Ecto neural progenitor cell (in vitro differentiated cells): ENCODE data around the gene CSNK1A1L.

ENCODE experiments used
- DNase-seq: peaks from one replicate; pipeline ENCODE4 v3.0.0-alpha.2; 2018; ENCODE audit warnings: low spot score

CSNK1A1L gene

DNA sequence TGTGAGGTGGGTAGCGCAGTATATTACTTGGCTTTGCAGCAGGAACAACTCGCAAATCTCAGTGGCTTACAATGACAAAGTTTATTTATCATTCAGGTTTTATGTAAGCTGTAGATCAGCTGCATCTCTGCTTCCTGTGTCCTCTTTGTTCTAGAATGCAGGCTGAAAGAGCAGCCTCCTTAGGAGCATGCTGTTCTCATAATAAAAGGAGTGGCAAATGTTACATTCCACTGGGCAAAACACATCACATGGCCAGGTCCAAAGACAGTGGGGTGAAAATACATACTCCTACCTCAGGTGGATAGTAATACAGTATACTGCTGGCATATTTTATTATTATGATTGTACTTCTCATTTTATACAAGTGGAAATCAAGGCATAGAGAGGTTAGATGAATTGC, 1.2 kb upstream of the CSNK1A1L start:
- DNase-seq: no peak

DNA sequence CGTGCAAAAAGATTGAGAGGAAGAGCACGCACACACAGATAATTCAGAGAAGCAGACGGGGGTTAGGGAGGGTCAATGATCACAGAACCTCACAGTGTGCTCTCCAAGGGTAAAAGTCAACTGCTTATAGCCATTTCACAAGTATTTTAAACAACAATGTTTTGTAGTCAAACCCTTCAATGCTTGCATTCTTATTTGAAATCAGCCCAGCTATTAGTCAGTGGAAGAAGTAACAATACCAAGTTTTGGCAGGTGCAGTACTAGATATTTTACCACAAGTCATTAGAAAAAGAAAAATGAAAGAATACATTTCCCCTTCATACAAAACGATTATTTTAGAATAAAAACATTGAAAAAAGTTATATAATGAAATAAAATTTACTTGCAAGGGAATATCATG, 2.6 kb downstream of the CSNK1A1L start:
- DNase-seq: no peak

DNA sequence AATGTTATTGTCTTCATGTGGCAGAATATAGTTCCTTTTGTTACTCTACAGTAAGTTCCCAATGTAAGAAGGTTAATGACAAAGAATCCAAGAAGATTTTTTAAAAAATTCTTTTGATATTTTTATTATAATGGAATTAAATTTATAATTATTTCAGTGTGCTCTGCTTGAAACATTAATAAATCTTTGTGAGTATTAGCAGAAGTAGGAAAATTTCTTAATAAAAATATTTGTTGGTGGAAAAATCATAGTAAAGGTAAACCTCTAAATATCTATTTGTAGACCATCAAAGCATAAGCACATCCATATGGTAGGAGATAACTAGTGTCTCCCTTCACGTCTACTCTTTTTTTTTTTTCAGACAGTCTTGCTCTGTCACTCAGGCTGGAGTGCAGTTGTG, 4.3 kb downstream of the CSNK1A1L start:
- no peak for DNase-seq

DNA sequence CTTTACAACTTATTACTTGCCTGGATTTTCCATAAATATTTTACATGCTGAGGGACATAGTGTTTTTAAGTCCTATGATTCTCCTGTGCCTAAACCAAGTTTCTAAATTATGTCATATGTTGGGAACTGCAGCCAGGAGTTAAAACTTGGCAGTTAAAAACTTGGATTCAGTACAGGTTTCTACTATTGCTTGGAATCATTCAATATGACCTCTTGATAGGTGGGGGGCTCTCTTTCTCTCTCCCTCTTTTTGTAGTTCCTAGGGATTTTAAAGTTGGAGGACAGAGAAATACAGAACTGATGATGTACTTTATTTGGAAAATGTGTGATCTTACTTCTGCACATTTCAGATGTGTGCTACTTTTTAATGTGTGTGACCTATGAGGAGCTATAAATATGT, 4.7 kb downstream of the CSNK1A1L start:
- no peak for DNase-seq

DNA sequence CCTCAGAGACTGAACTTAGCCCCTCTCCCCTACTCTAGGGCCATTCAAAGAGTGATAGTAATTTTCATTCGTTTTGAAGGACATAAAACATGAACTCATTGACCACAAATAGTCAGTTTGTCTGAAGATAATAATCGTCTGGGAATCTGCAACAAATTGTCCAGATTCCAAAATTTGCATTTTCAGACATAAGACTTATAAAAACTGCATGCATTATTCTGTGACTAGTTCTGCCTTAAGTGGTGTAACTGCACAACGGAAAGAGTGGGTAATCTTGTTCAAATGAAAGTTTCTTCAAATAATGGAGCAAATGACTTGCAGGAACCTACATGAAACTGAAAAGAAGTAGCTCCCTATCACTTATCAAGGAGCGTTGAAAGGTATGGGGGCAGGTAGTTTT, 8.4 kb downstream of the CSNK1A1L start:
- no peak for DNase-seq

DNA sequence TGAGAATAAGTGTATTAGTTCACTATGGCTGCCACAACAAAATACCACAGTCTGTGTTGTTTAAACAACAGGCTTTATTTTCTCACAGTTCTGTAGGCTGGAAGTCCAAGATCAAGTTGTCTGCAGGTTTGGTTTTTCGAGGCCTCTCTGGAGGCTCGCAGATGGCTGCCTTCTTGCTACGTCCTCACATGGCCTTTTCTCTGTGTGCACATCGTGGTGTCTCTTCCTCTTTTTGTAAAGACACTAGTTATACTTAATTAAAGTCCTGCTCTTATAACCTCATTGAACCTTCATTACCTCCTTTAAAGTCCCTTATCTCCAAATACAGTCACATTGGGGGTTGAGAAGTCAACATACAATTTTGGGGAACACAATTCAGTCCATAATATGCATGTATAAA, 10.6 kb downstream of the CSNK1A1L start:
- no peak for DNase-seq

DNA sequence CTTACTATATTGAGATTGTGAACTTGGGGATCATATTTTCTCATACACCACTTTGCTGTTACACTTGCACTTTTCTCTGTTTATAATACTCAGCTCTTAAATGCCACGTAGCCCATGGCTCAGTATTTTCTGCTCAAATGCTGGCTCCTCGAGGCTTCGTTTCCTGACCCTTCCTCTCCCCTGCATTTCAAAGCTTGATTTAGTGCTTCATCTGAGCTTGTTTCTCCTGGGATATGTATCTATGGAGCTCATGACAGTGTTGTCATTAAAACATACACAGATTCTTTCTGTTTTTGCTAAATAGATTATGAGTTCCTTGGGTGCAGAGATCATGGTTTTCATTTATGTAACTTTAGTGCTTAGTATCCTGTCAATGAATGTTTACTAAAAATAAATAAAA, 11.4 kb downstream of the CSNK1A1L start:
- DNase-seq: no peak

DNA sequence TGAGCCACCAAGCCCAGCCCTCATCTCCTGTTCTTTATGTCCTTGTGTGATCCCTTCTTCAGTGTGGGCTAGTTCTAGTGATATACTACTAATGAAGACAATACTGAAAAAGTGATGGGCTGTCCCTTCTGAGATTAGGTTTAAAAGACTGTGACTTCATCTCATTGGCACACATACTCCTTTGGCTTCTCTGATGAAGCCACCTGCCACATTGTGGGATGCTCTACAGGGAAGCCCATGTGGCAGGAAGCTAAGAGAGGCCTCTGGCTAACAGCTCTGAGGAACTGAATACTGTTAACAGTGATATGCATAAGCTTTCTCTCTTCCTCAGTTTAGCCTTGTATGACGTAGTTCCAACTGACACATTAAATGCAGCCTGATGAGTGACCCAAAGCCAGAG, 13.6 kb downstream of the CSNK1A1L start:
- DNase-seq: no peak

DNA sequence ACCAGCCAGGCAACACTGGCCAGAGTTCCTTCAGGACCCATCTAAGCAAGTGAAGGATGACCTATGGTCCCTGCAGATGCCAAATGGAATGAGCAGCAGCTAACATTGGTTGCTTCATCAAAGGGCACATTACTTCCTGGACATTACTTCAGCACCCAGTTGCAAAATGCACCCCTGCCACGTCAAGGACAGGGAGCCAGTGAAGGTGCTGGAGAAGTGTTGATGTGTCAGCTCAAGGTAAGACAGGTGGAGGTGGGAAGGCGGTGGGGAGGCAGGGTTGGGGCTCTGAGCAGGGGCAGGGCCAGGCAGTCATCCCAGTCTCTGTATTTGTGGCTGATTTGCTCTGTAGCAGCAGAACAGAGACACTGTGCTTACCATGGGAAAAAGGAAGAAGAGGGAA, 14.6 kb downstream of the CSNK1A1L start:
- DNase-seq: no peak

DNA sequence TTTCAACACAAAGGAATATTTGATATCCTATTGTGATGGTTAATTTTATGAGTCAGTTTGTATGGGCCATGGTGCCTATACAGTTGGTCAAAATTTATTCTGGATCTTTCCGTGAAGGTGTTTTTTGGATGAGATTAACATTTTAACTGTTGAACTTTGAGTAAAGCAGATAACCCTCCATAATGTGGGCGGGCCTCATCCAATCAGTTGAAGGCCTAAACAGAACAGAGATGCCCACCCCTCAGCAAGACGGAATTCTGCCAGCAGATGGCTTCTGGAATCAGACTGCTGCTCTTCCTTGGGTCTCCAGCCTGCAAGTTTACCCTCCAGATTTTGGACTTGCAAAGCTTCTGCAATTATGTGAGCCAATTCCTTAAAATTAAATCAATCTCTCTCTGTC, 16.0 kb downstream of the CSNK1A1L start:
- DNase-seq: no peak

DNA sequence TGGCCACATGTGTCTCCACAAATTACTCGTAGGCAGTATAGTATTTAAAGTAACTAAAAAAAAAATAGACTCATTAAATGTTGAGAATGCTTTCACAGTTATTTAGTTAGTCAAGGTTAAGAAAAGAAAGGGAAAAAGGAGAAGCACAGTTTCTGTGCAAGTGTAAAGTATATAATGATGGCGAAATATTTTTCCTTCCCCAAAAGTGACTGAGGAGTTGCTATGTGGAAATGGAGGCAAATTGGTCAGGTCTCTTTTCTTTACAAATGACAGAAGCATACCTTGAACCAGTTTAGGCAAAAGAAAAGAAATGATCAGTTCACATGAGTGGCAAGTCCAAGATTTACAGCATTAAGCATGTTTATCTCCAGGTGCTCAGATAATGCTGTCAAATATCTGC, 18.0 kb downstream of the CSNK1A1L start:
- no peak for DNase-seq

DNA sequence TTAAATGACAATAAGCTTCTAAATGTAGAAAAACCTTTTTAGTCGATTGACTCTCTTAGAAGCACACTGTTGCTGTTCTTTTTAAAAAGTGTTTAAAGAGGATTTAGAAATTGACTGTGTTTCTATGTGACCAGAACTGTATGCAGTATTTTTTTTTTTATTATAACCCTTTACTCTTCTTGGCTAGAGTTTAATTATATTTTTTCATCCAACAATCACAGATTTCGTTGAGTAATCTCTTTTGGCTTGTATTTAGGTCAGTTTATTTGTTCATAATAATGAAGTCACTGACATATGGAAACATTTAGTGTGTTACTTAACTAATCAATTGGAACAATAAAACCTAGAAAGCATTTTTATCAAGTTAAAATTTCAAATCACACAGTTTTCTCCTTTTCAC, 19.9 kb downstream of the CSNK1A1L start:
- no peak for DNase-seq

DNA sequence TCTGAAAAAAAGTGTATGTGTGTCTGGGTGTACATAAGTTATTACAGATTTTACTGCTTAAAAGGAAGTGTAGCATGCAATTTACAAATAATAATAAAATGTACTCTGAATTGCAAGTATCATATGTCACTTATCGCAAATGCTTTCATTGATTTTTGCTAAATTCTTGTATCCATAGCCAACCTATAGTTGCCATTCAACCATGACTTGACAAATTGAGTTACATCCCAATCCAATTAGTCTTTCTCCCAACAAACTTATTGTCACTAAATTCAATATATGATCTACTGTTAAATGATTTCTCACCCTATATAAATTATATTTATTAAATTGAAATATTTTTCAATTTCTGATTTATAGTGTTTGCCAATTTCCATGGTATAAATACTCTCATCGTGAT, 28.6 kb downstream of the CSNK1A1L start:
- no peak for DNase-seq

DNA sequence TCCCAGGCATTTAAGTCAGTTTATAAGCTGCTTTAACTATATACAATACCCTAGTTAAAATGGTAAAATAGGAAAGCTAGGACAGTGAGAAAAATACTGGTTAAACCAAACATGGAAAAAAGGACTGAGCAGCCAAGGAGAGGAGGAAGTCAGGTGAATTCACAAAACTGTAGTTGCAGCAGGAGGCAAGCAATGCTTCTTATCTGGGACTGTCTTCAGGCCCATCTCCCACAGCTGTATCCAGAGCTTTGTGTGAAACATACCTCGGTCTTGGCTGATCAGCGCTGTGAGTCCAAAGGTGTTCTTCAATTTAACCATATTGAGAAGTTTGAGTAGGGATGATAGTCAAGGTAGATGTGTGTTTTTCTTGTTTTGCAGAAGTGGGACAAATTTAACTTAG, 30.3 kb downstream of the CSNK1A1L start:
- no peak for DNase-seq

DNA sequence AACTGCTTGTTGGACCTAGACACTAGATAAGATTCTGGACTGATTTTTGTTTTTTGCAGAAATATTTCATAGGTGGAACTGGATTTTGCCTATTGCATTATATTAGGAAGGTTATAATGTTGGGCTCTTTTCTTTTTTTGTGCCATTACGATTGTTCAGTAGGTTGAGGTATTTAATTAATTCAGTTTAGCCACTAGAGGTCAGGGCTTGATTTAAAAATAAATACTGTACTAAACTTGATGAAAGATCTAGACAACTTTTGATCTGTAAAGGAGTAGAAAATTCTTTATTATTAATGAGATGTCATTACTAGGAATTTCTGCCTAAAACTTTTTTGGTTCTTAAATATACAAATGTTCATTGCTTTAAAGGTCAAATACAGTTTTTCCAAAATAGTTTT, 30.8 kb downstream of the CSNK1A1L start:
- no peak for DNase-seq

DNA sequence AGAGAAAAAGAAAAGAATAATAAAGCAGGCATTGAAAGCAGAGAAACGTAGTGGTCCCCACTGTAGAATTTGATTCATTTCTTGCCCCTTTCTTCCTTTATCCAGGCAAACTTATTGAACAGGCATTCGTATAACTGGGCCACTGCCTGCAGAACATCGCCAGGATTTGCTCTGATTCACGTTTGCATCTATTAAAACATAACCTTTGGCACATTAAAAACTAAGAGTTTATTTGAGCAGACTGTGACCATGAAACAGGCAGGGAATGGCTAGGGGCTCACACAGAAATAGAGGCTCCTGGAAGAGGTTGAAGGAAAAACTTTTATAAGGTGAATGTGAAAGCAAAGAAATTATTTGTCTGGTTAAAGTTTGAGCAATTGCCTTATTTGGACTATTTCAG, 33.4 kb downstream of the CSNK1A1L start:
- no peak for DNase-seq

DNA sequence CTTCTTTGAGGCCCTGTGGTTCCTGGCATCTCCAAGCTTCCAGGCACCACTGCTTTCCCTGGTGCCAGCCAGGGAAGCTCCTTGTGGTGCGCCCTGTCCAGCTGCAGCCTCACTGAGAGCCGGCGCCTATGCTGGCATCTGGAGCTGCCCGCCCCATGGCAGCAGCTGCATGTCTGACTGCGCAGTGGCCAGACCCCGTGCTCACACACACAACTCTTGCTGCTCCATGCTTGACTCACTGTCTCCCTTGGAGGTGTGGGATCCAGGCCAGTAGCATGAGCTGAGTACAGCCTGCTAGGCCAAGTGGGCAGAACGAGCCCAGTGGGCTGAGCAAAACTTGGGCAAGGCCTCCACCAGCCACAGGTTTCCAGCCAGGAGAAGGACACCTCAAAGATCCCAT, 34.5 kb downstream of the CSNK1A1L start:
- no peak for DNase-seq

DNA sequence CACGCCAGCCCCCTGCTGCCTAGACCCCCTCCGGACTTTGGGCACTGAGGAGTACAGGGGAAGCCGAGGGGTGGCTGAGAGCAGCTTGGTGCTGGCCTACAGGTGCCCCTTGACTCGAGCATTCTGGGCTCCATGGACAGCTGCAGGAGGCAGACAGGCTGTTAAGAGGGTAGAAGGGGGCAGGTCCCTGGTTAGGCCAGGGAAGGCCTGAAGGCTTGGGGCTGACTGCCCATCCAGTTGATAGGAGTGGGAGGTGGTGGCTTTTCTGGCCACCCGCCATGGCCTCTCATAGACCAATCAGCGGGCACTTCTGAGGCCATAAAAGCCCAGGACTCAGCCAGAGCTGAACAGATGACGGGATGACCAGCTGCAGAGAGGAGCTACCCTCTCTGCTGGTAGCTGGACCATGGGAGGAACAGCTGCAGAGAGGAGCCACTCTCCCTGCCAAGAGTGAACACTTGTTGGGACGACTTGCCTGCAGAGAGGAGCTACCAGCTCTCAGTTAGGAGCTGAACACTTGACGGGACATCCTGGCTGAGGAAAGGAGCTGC, 35.2 kb downstream of the CSNK1A1L start:
- DNase-seq: no peak

DNA sequence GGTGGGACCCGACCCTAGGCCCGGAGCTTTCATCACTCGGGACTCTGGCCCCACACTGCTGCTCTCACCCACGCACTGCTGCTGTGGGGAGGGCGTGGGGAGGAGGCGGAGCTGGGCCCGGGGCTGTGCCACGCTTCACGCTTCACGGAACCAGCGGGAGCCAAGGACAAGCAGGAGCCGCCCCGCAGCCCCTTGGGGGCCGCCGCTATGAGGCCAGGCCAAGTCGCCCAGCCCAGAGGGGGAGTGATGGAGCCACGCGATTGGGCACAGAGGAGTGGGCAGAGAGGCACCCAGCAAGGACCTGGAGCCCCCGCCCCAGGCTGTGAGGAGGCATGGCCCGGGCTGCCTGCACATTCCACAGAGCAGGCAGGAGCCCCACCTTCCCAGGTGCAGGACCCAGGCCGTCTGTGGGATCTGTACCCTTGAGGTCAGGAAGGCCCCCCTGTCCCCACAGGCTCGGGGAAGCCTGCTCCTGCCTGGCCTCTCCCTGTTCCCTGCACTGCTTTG, 35.8 kb downstream of the CSNK1A1L start:
- DNase-seq: no peak

DNA sequence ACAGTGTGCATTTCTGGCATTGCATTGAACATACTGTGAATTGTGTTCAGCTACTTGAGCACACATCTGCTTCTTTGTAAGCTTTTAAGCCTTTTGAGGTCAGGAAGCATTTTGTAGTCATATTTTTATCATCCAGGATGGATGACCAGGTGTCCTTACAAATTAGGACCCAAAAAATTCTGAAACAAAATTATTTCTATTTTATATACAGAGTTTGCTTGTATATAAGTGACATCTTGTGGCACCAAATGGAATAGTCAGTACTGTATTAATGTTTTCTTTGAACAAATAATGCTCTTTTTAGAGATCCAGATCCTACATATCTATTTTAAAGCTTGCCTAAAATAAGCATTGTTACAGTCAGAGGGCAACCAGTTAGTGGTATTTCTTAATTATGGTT, 36.5 kb downstream of the CSNK1A1L start:
- DNase-seq: no peak

DNA sequence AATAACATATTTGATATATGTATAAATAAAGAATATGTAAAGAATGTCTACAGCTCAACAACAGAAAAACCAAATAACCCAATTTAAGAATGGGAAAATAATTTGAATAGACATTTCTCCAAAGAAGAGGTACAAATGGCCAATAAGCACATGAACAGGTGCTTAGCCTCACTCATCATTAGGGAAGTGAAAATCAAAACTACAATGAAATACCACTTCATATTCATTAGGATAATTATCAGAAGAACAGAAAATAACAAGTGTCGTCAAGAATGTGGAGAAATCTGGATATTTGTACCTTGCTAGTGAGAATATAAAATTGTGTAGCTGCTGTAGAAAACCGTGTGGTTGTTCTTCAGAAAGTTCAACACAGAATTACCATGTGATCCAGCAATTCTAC, 37.6 kb downstream of the CSNK1A1L start:
- DNase-seq: no peak

DNA sequence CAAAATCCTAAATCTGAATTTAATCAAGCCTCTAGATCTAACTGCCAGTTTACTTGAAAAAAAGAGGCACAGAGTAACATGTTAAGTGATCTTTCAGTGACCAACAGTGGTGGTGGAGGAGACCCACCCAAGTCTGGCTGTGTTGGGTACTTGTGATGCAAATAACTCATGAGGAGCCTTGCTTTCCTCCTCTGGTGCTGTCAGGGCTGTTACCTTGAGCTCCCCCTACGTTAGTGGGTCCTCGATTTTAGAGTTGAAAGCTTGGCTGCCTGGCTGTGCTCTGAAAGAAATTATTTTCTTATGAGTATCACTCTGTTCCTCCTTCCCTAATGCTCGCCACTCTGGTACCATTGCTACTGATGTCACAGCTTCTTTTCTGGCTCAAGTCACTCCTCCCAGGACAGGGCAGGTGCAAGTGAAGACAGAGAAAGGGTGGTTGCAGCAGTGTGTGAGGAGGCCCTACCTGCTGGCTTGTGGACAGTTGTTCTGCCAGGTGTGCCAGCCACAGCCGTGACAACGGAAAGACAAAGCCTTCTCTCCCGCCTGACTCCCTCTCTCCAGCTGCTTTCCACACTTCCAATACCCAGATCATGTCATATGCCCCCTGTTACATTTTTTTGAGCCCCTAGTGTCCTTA, 39.5 kb downstream of the CSNK1A1L start:
- DNase-seq: no peak

DNA sequence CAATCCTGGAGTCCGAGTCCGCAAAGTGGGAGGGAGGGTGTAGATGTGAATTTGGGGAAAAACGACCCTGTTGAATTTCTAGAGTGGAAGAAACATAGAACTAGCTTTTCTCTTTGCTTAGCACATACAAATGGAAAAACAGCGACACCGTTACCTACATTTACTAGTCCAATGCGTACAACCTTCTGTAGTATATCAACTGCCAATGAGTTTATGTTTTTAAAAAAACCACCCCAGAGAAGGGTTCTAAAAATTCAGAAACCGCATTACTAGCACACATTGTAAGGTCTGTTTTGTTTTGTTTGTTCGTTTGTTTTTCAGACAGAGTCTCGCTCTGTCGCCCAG, 45.6 kb downstream of the CSNK1A1L start:
- no peak for DNase-seq
